Measurements from ENCODE around the gene FSTL5.

The FSTL5 gene

DNA sequence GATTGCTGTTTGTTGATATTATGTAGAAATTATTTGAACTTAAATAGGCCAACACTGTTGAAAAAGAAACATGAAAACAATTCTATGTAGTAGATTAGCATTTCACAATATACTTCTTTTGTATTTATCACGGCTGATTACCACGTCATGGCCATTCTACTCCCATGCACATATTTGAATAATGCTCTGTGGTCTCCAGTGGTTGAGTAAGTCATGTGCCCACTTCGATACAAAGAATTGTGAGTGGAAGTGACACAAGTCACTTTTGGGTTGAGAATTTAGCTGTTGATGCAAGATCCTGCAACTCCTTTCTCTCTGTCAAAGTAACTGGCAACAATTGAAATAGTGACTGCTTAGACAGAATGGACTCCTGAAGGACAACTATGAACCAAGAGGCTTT, 6.7 kb upstream of the FSTL5 start:
- TF ChIP-seq CREB1 (IDR thresholded peaks at IDR 0.05; ENCODE audit: low read depth) (no peak), REST (IDR thresholded peaks at IDR 0.05; ENCODE audit: low read depth) (no peak), TEAD4 (IDR thresholded peaks at IDR 0.05) (no peak), ZBTB7A (IDR thresholded peaks at IDR 0.05; ENCODE audit: low read depth) (no peak), USF1 (IDR thresholded peaks at IDR 0.05) (no peak), RAD21 (IDR thresholded peaks at IDR 0.05; ENCODE audit: low read depth) (no peak), YY1 (IDR thresholded peaks at IDR 0.05; ENCODE audit: low read depth) (no peak), EGR1 (IDR thresholded peaks at IDR 0.05) (no peak), EP300 (IDR thresholded peaks at IDR 0.05; ENCODE audit: borderline replicate concordance) (no peak), CEBPB (IDR thresholded peaks at IDR 0.05) (no peak), TAF1 (IDR thresholded peaks at IDR 0.05; ENCODE audit: low read depth) (no peak)

GRCh38 chr4:162164906-162165510, 1.2 kb upstream of the FSTL5 start:
- TF ChIP-seq EP300 (IDR thresholded peaks at IDR 0.05; ENCODE audit: borderline replicate concordance) (no peak), TCF12 (IDR thresholded peaks at IDR 0.05; ENCODE audit: low read depth) (no peak), ZBTB7A (IDR thresholded peaks at IDR 0.05; ENCODE audit: low read depth) (no peak), NFIC (IDR thresholded peaks at IDR 0.05) (no peak), USF1 (IDR thresholded peaks at IDR 0.05) (no peak), FOXM1 (IDR thresholded peaks at IDR 0.05; ENCODE audit: borderline replicate concordance, low read depth) (no peak), YY1 (IDR thresholded peaks at IDR 0.05; ENCODE audit: low read depth) (no peak), TAF1 (IDR thresholded peaks at IDR 0.05; ENCODE audit: low read depth) (no peak), TEAD4 (IDR thresholded peaks at IDR 0.05) (no peak), CREB1 (IDR thresholded peaks at IDR 0.05; ENCODE audit: low read depth) (no peak), MAX (IDR thresholded peaks at IDR 0.05) (no peak), CEBPB (IDR thresholded peaks at IDR 0.05) (no peak), RAD21 (IDR thresholded peaks at IDR 0.05; ENCODE audit: low read depth) (no peak), EGR1 (IDR thresholded peaks at IDR 0.05) (no peak), REST (IDR thresholded peaks at IDR 0.05; ENCODE audit: low read depth) (no peak)

- TF ChIP-seq TCF12 (IDR thresholded peaks at IDR 0.05; ENCODE audit: low read depth): no peak
- no peak for TF ChIP-seq FOXM1 (IDR thresholded peaks at IDR 0.05; ENCODE audit: borderline replicate concordance, low read depth)
Observed at GRCh38 chr4:162162672-162163071, 1.1 kb downstream of the FSTL5 start.

DNA sequence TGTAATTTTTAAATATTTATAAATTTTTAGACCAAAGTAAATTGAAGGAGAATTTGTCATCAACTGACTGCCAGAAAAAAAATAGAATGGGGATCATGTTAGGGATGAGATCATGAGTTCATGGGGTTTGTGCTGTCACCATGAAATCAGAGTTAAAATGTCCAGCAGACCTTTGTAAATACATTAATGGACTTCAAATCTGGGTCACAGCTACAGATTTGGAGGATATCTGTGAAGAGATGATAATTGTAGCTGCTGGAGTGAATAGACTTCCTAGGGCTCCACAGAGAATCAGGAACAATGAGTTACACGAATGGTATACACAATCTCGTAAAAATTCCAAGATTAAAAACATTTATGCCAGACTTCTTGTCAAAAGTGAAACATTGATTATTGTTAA, 6.6 kb downstream of the FSTL5 start:
- TF ChIP-seq CEBPB (IDR thresholded peaks at IDR 0.05) (no peak), EP300 (IDR thresholded peaks at IDR 0.05; ENCODE audit: borderline replicate concordance) (no peak), TEAD4 (IDR thresholded peaks at IDR 0.05) (no peak)

DNA sequence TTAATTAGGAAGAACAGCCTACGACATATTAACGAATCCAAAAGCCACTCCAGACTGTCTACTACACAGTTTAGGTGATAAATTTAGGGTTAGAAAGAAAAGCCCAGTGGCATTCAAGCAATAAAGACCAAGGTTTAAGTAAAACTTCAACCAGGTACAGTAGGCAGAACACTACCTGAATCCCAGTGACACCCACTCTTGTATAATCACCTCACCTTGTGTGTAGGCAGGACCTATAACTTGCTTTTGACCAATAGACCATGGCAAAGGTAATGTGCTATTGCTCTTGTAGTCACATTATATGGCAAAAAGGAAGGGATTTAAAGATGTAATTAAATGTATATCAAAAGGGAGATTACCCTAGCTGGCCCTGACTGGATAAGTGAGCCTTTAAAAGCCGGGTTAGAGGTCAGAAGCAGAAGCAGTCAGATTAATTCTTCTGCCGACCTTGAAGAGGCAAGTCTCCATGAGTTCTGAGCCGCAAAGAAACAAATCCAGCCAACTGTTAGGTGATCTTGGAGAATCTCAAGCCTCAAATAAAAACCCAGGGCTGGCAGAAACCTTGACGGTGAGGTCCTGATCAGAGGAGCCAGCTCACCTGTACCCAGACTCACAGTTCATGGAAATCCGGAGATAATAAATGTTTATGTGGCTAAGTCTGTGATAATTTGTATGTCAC, 8.8 kb downstream of the FSTL5 start:
- TF ChIP-seq MAX (IDR thresholded peaks at IDR 0.05) (no peak), USF1 (IDR thresholded peaks at IDR 0.05) (no peak), YY1 (IDR thresholded peaks at IDR 0.05; ENCODE audit: low read depth) (no peak), TEAD4 (IDR thresholded peaks at IDR 0.05) (no peak), TAF1 (IDR thresholded peaks at IDR 0.05; ENCODE audit: low read depth) (no peak), CEBPB (IDR thresholded peaks at IDR 0.05) (no peak)

DNA sequence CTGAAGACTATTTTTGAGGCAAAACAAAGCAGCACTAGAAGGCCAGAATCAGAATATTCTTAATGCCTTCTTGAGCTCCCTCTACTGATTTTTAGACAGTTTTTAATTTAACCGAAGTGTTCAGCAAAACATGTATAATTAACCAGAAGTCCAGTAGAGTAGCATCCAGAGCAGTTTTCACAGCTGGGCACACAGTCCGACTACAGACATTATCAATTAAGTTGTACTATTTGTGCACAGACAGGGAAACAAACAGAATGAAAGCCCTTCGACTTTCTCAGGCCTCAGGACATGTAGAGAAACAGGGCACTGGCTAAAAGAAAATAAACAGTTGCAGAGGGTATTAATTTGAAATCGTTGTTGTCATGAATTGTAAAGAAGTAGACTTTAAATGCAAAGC, 11.9 kb downstream of the FSTL5 start:
- no peak for TF ChIP-seq USF1 (IDR thresholded peaks at IDR 0.05)

Data from Ishikawa (cell line).